Measurements from ENCODE around the gene CACUL1.
"Not testable (repeated sequence)": the region's sequence is repeated elsewhere in the genome, so short reads cannot be mapped to it uniquely, and the experiment has no call there.

The CACUL1 gene

GRCh38 chr10:118800920-118801319 lies 46.1 kb upstream of the CACUL1 start:
- H4K20me1 ChIP-seq (ENCODE audit: control insufficient read depth, insufficient read depth, low read depth, low read length), result no peaks in the 10 kb centered on the region
- H3K9me2 ChIP-seq (replicated peaks; ENCODE audit: control insufficient read depth, low read length), result no peaks in the 10 kb centered on the region
- H3K4me3 ChIP-seq (ENCODE audit: low read length), result no peak overlapping the region
- no peaks in the 10 kb centered on the region for H3F3A ChIP-seq (ENCODE audit: control insufficient read depth, insufficient read depth)
- no peaks in the 10 kb centered on the region for H3K4me1 ChIP-seq (ENCODE audit: control insufficient read depth, low read length)
- peaks cover 7% of the 10 kb centered on the region for H3K27me3 ChIP-seq (ENCODE audit: control insufficient read depth, low read length)
- peak; percentile 39 for TF ChIP-seq CTCF (IDR thresholded peaks at IDR 0.05; ENCODE audit: low read depth, low read length, poor library complexity, severe bottlenecking)
- TF ChIP-seq EZH2phosphoT487 (IDR thresholded peaks at IDR 0.05; ENCODE audit: borderline replicate concordance, low read length), result no peak
- no peak overlapping the region for H3K4me2 ChIP-seq (ENCODE audit: low read length)
- H3K27ac ChIP-seq (ENCODE audit: low read depth, low read length), result no peak overlapping the region
- no peaks in the 10 kb centered on the region for H3K36me3 ChIP-seq (ENCODE audit: control insufficient read depth, low read length)
- no peaks in the 10 kb centered on the region for H3K9me3 ChIP-seq (ENCODE audit: control insufficient read depth, insufficient read depth, low read length)
- H3K79me2 ChIP-seq (ENCODE audit: control insufficient read depth, low read length), result no peaks in the 10 kb centered on the region

DNA sequence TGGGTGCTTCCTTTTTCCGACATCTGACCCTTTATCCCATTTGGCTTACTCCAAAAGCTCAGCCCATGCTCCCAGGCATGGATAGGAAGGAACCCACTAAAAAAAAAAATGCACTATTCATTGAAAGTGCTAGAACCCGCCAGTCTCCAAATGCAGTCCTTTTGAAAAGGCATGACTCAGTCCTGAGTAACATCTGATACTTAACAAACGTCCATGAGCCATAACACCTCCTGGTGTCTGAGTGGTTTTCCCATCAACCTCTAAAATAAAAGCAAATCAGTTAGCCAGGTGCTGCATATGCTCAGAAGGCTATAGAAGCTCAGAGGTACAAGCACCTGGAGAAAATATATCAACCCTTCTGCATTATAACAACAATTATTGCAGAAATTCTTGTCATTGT lies 45.0 kb upstream of the CACUL1 start:
- Histone ChIP-seq H3K79me2 (ENCODE audit: control insufficient read depth, low read length) (no peaks in the 10 kb centered on the region), H4K20me1 (ENCODE audit: control insufficient read depth, insufficient read depth, low read depth, low read length) (no peaks in the 10 kb centered on the region), H3K27ac (ENCODE audit: low read depth, low read length) (no peak overlapping the region), H3F3A (ENCODE audit: control insufficient read depth, insufficient read depth) (no peaks in the 10 kb centered on the region), H3K9me3 (ENCODE audit: control insufficient read depth, insufficient read depth, low read length) (no peaks in the 10 kb centered on the region), H3K9me2 (replicated peaks; ENCODE audit: control insufficient read depth, low read length) (no peaks in the 10 kb centered on the region), H3K36me3 (ENCODE audit: control insufficient read depth, low read length) (no peaks in the 10 kb centered on the region), H3K4me2 (ENCODE audit: low read length) (no peak overlapping the region), H3K27me3 (ENCODE audit: control insufficient read depth, low read length) (peaks cover 7% of the 10 kb centered on the region), H3K4me3 (ENCODE audit: low read length) (no peak overlapping the region), H3K4me1 (ENCODE audit: control insufficient read depth, low read length) (no peaks in the 10 kb centered on the region)
- TF ChIP-seq CTCF (IDR thresholded peaks at IDR 0.05; ENCODE audit: low read depth, low read length, poor library complexity, severe bottlenecking) (no peak), EZH2phosphoT487 (IDR thresholded peaks at IDR 0.05; ENCODE audit: borderline replicate concordance, low read length) (no peak)

DNA sequence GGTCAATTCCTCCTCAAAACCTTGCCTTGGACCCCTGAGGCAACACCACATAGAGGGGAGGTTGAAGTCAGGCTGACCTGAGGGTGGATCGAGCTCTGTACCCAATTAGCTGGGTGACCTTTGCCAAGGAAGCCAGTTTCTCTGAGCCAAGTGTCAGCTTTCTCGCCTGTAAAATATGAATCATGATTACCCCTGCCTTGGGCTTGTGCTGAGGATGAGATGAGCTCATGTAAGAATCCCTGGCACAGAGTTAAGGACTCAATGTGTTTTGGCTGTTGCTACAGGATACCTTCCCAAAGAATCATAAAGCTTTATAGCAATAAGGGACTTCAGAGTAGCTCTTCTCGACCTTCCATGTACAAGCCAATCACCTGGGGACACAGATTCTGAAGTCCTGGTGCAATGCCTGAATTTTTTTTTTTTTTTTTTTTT lies 43.5 kb upstream of the CACUL1 start:
- no peak overlapping the region for H3K27ac ChIP-seq (ENCODE audit: low read depth, low read length)
- H3K4me3 ChIP-seq (ENCODE audit: low read length), result no peak overlapping the region
- no peaks in the 10 kb centered on the region for H3K36me3 ChIP-seq (ENCODE audit: control insufficient read depth, low read length)
- no peaks in the 10 kb centered on the region for H3K9me3 ChIP-seq (ENCODE audit: control insufficient read depth, insufficient read depth, low read length)
- no peak for TF ChIP-seq CTCF (IDR thresholded peaks at IDR 0.05; ENCODE audit: low read depth, low read length, poor library complexity, severe bottlenecking)
- no peak for TF ChIP-seq EZH2phosphoT487 (IDR thresholded peaks at IDR 0.05; ENCODE audit: borderline replicate concordance, low read length)
- no peaks in the 10 kb centered on the region for H3K9me2 ChIP-seq (replicated peaks; ENCODE audit: control insufficient read depth, low read length)
- H3F3A ChIP-seq (ENCODE audit: control insufficient read depth, insufficient read depth), result no peaks in the 10 kb centered on the region
- peaks cover 7% of the 10 kb centered on the region for H3K27me3 ChIP-seq (ENCODE audit: control insufficient read depth, low read length)
- no peaks in the 10 kb centered on the region for H4K20me1 ChIP-seq (ENCODE audit: control insufficient read depth, insufficient read depth, low read depth, low read length)
- H3K4me1 ChIP-seq (ENCODE audit: control insufficient read depth, low read length), result no peaks in the 10 kb centered on the region
- H3K79me2 ChIP-seq (ENCODE audit: control insufficient read depth, low read length), result no peaks in the 10 kb centered on the region
- H3K4me2 ChIP-seq (ENCODE audit: low read length), result no peak overlapping the region

- not testable (repeated sequence) for H3K4me2 ChIP-seq (ENCODE audit: low read length); H3K27me3 ChIP-seq (ENCODE audit: control insufficient read depth, low read length); H3K9me3 ChIP-seq (ENCODE audit: control insufficient read depth, insufficient read depth, low read length); H3F3A ChIP-seq (ENCODE audit: control insufficient read depth, insufficient read depth); H3K4me1 ChIP-seq (ENCODE audit: control insufficient read depth, low read length); H4K20me1 ChIP-seq (ENCODE audit: control insufficient read depth, insufficient read depth, low read depth, low read length); H3K79me2 ChIP-seq (ENCODE audit: control insufficient read depth, low read length); H3K4me3 ChIP-seq (ENCODE audit: low read length); H3K36me3 ChIP-seq (ENCODE audit: control insufficient read depth, low read length); H3K9me2 ChIP-seq (replicated peaks; ENCODE audit: control insufficient read depth, low read length); H3K27ac ChIP-seq (ENCODE audit: low read depth, low read length)
These were observed 40.2 kb upstream of the CACUL1 start for GRCh38 chr10:118794971-118795370.
